Vagina (tissue), 2 donors: ENCODE measurements around the gene P4HTM.

ENCODE experiments used
- POLR2A ChIP-seq, 2 donors: fragments of 450-650 bp; IDR thresholded peaks; one replicate each; pipeline ENCODE4 v1.6.1; 2017; ENCODE audit warnings: antibody characterized with exemption in 2 of 2, mild to moderate bottlenecking in 2 of 2, moderate library complexity in 2 of 2
- POLR2AphosphoS5 ChIP-seq, 2 donors: sonication (generic); formaldehyde crosslinking; IDR thresholded peaks; one replicate each; pipeline ENCODE4 v1.9.0; 2017; ENCODE audit warnings: antibody characterized with exemption in 2 of 2, mild to moderate bottlenecking in 2 of 2, low read depth in 1 of 2; ENCODE audit not compliant: insufficient read depth in 1 of 2
- TF ChIP-seq, protein P1 (sequence below), 3 experiments: fragments of 450-650 bp in 2 of 3; fragments of 200-600 bp in 1 of 3; sonication (generic) in 1 of 3; IDR thresholded peaks; one replicate each; pipeline ENCODE4 v1.5.1; 2017 to 2019; ENCODE audit warnings: antibody characterized with exemption in 3 of 3, mild to moderate bottlenecking in 2 of 3, moderate library complexity in 2 of 3

DNA sequence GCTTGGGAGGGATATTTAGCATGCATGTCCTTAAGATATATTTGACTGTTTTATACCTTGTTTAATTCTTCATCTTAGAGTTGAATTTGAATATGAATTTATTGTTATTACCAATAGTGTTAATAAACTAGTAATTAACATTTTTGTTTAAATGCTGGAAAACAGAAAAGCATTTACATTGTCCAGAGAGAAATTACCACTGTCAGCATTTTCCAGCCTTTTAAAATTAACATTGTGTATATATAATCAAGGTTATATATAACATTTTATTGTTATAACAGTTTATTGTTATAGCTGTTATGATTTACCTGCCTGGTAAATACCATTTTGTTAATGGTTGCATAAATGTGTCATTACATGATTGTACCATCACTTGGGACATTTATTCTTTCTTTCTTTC is 8.0 kb upstream of the P4HTM start:
- TF ChIP-seq, protein P1, sequence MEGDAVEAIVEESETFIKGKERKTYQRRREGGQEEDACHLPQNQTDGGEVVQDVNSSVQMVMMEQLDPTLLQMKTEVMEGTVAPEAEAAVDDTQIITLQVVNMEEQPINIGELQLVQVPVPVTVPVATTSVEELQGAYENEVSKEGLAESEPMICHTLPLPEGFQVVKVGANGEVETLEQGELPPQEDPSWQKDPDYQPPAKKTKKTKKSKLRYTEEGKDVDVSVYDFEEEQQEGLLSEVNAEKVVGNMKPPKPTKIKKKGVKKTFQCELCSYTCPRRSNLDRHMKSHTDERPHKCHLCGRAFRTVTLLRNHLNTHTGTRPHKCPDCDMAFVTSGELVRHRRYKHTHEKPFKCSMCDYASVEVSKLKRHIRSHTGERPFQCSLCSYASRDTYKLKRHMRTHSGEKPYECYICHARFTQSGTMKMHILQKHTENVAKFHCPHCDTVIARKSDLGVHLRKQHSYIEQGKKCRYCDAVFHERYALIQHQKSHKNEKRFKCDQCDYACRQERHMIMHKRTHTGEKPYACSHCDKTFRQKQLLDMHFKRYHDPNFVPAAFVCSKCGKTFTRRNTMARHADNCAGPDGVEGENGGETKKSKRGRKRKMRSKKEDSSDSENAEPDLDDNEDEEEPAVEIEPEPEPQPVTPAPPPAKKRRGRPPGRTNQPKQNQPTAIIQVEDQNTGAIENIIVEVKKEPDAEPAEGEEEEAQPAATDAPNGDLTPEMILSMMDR (IDR thresholded peaks at IDR 0.05): no peak
- no peak for TF ChIP-seq POLR2A (IDR thresholded peaks at IDR 0.05)
- no peak for TF ChIP-seq POLR2AphosphoS5 (IDR thresholded peaks at IDR 0.05; ENCODE audit: insufficient read depth in 1 of 2, low read depth in 1 of 2)
